ENCODE results near the gene ACY1. TPM values are rescaled to one million over a fixed set of nuclear protein-coding genes. Genes with fewer than 3 reads are reported as not detected.

ACY1 gene
- polyA plus RNA-seq, 1 donor (not counting 4 experiments of a cell fraction or from before 2014, with no cell fraction given): 71.8 TPM

DNA sequence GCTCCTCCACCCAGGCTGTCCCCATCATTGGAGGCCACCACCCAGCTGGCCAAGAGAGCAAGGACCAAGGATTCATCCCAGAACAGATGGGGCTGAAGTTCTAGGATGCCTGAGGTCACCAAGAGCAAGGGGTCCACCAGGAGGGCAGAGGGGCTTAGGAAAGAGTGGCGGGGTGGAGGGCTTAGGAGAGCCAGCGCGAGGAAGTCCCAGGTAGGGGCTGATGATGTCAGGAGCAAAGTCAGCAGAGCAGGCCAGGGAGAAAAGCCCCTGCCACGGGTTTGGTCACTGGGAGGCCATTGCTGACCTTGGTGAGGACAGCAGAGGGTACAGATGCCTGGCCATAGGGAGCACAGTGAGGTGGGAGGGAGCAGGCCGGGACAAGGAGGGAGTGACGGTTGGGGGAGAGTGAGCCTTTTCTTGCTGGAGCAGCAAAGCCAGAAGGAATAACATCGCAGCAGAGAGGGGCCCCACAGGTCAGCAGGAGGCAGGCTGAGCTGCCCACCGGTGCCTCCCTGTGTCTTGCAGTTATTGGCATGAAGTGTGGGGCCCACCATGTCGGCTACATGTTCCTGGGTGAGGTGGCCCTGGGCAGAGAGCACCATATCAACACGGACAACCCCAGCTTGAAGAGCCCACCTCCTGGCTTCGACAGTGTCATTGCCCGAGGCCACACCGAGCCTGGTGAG, 36.0 kb upstream of the ACY1 start:
- no peaks in the 10 kb centered on the region for H3K9me1 ChIP-seq (ENCODE audit: control insufficient read depth, extremely low read depth, insufficient read depth, low read length)
- no peak overlapping the region for H2AFZ ChIP-seq (ENCODE audit: control insufficient read depth, low read length)
- peaks cover 8% of the 10 kb centered on the region for H3K4me1 ChIP-seq (ENCODE audit: control insufficient read depth, extremely low read depth, insufficient read depth, low read length)
- FAIRE-seq (no peak), DNase-seq (ENCODE audit: low read depth, low spot score) (no peak)
- peaks cover 0 to 1% of the 10 kb centered on the region in 2 experiments for H3K36me3 ChIP-seq (ENCODE audit: control insufficient read depth in 2 of 2, extremely low read depth in 1 of 2, insufficient read depth in 2 of 2, low read length in 2 of 2)
- H3K79me2 ChIP-seq (ENCODE audit: control insufficient read depth, insufficient read depth, low read length): no peaks in the 10 kb centered on the region
- peaks cover 2% of the 10 kb centered on the region for H3K27me3 ChIP-seq (ENCODE audit: control insufficient read depth, extremely low read depth, insufficient read depth, low read length)
- H3K4me3 ChIP-seq (ENCODE audit: control insufficient read depth in 2 of 3, extremely low read depth in 1 of 3, insufficient read depth in 2 of 3, low read depth in 1 of 3, low read length in 3 of 3): no peak overlapping the region
- no peak overlapping the region for H3K27ac ChIP-seq (ENCODE audit: control insufficient read depth, insufficient read depth, low read length)
- H4K20me1 ChIP-seq (ENCODE audit: control insufficient read depth, extremely low read depth, insufficient read depth, low read length): no peaks in the 10 kb centered on the region
- TF ChIP-seq, protein P1, sequence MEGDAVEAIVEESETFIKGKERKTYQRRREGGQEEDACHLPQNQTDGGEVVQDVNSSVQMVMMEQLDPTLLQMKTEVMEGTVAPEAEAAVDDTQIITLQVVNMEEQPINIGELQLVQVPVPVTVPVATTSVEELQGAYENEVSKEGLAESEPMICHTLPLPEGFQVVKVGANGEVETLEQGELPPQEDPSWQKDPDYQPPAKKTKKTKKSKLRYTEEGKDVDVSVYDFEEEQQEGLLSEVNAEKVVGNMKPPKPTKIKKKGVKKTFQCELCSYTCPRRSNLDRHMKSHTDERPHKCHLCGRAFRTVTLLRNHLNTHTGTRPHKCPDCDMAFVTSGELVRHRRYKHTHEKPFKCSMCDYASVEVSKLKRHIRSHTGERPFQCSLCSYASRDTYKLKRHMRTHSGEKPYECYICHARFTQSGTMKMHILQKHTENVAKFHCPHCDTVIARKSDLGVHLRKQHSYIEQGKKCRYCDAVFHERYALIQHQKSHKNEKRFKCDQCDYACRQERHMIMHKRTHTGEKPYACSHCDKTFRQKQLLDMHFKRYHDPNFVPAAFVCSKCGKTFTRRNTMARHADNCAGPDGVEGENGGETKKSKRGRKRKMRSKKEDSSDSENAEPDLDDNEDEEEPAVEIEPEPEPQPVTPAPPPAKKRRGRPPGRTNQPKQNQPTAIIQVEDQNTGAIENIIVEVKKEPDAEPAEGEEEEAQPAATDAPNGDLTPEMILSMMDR (optimal IDR thresholded peaks at IDR 0.05 in 1 of 3, IDR thresholded peaks at IDR 0.05 in 1 of 3, conservative IDR thresholded peaks at IDR 0.05 in 1 of 3; ENCODE audit: extremely low read depth in 1 of 3, insufficient read depth in 2 of 3, low read length in 3 of 3): no peak
- TF ChIP-seq EZH2 (IDR thresholded peaks at IDR 0.05; ENCODE audit: low read length): no peak
- dilution Hi-C loops (cut with MboI; ENCODE audit: extremely low pct_ligation_motif_present, low sequenced_read_pairs): no loop called here
- H3K9me3 ChIP-seq (ENCODE audit: control insufficient read depth, low read depth, low read length): no peaks in the 10 kb centered on the region
- no peak overlapping the region for H3K4me2 ChIP-seq (ENCODE audit: control insufficient read depth, extremely low read depth, insufficient read depth, low read depth, low read length)
- H3K9ac ChIP-seq (ENCODE audit: control insufficient read depth, extremely low read depth, insufficient read depth, low read length): no peak overlapping the region

DNA sequence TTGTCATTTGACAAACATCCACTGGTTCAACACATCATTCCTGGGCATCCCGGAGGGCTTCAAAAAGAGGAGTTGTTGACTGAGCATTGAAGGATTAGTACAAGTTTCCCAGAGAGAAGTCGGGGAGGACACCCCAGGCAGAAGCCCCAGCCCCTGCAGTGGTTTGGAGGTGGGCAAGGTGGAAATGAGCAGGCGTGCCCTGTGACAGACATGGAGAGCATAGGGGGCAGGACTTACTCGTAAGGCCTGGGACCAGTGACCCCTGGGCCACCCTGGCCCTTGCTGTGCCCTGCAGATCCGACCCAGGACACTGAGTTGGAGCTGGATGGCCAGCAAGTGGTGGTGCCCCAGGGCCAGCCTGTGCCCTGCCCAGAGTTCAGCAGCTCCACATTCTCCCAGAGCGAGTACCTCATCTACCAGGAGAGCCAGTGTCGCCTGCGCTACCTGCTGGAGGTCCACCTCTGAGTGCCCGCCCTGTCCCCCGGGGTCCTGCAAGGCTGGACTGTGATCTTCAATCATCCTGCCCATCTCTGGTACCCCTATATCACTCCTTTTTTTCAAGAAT, 35.2 kb upstream of the ACY1 start:
- H3K79me2 ChIP-seq (ENCODE audit: control insufficient read depth, insufficient read depth, low read length): no peaks in the 10 kb centered on the region
- H3K9me1 ChIP-seq (ENCODE audit: control insufficient read depth, extremely low read depth, insufficient read depth, low read length): no peaks in the 10 kb centered on the region
- H3K9me3 ChIP-seq (ENCODE audit: control insufficient read depth, low read depth, low read length): no peaks in the 10 kb centered on the region
- FAIRE-seq: no peak
- no peak overlapping the region for H3K9ac ChIP-seq (ENCODE audit: control insufficient read depth, extremely low read depth, insufficient read depth, low read length)
- DNase-seq (ENCODE audit: low read depth, low spot score): no peak
- H3K4me2 ChIP-seq (ENCODE audit: control insufficient read depth, extremely low read depth, insufficient read depth, low read depth, low read length): no peak overlapping the region
- H3K4me3 ChIP-seq (ENCODE audit: control insufficient read depth in 2 of 3, extremely low read depth in 1 of 3, insufficient read depth in 2 of 3, low read depth in 1 of 3, low read length in 3 of 3): no peak overlapping the region
- H2AFZ ChIP-seq (ENCODE audit: control insufficient read depth, low read length): no peak overlapping the region
- no peaks in the 10 kb centered on the region for H4K20me1 ChIP-seq (ENCODE audit: control insufficient read depth, extremely low read depth, insufficient read depth, low read length)
- dilution Hi-C loops (cut with MboI; ENCODE audit: extremely low pct_ligation_motif_present, low sequenced_read_pairs): no loop called here
- H3K27ac ChIP-seq (ENCODE audit: control insufficient read depth, insufficient read depth, low read length): no peak overlapping the region
- TF ChIP-seq, protein P1 (optimal IDR thresholded peaks at IDR 0.05 in 1 of 3, IDR thresholded peaks at IDR 0.05 in 1 of 3, conservative IDR thresholded peaks at IDR 0.05 in 1 of 3; ENCODE audit: extremely low read depth in 1 of 3, insufficient read depth in 2 of 3, low read length in 3 of 3): no peak
- TF ChIP-seq EZH2 (IDR thresholded peaks at IDR 0.05; ENCODE audit: low read length): no peak
- H3K27me3 ChIP-seq (ENCODE audit: control insufficient read depth, extremely low read depth, insufficient read depth, low read length): peaks cover 4% of the 10 kb centered on the region
- H3K36me3 ChIP-seq (ENCODE audit: control insufficient read depth in 2 of 2, extremely low read depth in 1 of 2, insufficient read depth in 2 of 2, low read length in 2 of 2): peaks cover 0 to 1% of the 10 kb centered on the region in 2 experiments
- peaks cover under 1% of the 10 kb centered on the region for H3K4me1 ChIP-seq (ENCODE audit: control insufficient read depth, extremely low read depth, insufficient read depth, low read length)
